Epithelial cell of esophagus (primary cell): Measurements from ENCODE around the gene APOBEC3H.
A peak's percentile ranks its signal among the peaks of the same experiment; 100 is the strongest.
"Not testable (repeated sequence)": the region's sequence is repeated elsewhere in the genome, so short reads cannot be mapped to it uniquely, and the experiment has no call there.

Source experiments
- DNase-seq: peaks from one replicate; pipeline ENCODE4 v3.0.0; 2010; ENCODE audit warnings: low read depth
- H3K4me3 ChIP-seq: 2 replicates; pipeline ENCODE4 v1.5.1; 2011; ENCODE audit warnings: mild to moderate bottlenecking, low read length, control low read depth
- TF ChIP-seq, protein P1 (sequence below): IDR thresholded peaks from 2 replicates; pipeline ENCODE4 v1.5.1; 2011; ENCODE audit warnings: low read depth, mild to moderate bottlenecking, low read length, control low read depth, inconsistent platforms; ENCODE audit not compliant: insufficient read depth; ENCODE audit errors: missing control alignments

Gene APOBEC3H

DNA sequence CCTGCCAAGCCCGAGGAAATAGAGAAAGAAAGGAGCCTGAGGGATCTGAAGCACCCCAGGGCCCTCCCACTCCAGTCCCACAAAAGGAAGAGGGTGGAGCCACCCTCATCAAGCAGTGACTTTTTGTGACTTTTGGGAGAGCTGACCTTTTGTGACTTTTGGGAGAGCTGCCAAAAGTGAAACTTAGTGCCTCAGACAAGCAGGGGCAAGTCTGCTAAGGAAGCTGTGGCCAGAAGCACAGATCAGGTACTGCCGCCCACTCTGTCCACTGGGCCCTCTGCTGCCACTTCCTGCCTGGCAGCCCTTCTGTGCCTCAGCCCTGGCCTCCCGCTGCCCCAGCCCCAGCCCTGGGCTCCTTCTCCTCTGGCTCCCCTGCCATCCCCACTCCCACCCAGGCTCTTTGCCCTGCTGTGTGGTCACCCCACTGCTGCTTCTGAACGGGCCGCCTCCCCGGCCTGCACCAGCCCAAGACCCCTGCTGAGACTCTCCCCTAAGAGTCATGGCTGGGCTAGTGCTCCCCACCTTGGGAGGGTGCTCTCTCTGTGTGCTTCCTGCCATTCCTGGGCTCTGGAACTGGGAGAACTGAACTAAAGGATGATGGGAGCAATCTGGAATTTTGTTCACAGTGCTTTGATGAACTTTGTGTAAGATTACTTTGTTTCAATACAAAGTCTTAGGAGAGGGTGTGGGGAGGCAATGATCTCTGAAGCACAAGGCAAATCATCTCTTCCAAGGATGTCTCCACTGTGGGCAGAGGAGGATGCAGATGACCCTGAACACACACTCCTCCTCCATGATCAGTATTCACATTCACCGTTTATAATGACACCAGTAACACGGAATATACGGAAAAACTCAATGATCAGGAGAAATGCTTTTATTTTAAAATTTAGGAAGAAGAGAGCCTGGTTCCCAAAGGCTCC lies at the start of gene APOBEC3H:
Gene APOBEC3H, plus strand, starts transcription at position 147 of the 923 bp plus-strand sequence. CDS start 3,035 bp downstream, outside the sequence.
- peak; percentile 75 for DNase-seq
- H3K4me3 ChIP-seq, result no peak within 1 kb of the TSS
- TF ChIP-seq, protein P1, sequence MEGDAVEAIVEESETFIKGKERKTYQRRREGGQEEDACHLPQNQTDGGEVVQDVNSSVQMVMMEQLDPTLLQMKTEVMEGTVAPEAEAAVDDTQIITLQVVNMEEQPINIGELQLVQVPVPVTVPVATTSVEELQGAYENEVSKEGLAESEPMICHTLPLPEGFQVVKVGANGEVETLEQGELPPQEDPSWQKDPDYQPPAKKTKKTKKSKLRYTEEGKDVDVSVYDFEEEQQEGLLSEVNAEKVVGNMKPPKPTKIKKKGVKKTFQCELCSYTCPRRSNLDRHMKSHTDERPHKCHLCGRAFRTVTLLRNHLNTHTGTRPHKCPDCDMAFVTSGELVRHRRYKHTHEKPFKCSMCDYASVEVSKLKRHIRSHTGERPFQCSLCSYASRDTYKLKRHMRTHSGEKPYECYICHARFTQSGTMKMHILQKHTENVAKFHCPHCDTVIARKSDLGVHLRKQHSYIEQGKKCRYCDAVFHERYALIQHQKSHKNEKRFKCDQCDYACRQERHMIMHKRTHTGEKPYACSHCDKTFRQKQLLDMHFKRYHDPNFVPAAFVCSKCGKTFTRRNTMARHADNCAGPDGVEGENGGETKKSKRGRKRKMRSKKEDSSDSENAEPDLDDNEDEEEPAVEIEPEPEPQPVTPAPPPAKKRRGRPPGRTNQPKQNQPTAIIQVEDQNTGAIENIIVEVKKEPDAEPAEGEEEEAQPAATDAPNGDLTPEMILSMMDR, result no peak

DNA sequence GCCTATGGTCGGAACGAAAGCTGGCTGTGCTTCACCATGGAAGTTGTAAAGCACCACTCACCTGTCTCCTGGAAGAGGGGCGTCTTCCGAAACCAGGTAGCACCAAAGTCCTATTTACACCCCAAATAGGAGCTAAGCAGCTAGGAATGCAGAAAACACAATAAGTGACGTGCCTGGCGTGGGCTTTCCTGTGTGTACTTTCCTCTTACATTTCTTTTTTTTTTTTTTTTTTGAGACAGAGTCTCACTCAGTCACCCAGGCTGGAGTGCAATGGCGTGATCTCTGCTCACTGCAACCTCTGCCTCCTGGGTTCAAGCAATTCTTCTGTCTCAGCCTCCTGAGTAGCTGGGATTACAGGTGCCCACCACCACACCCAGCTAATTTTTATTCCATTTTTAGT lies 47.6 kb upstream of the APOBEC3H start:
- H3K4me3 ChIP-seq, DNase-seq: not testable (repeated sequence)

- DNase-seq, result not testable (repeated sequence)
Observed at GRCh38 chr22:39051844-39052495, 45.1 kb upstream of the APOBEC3H start.

DNA sequence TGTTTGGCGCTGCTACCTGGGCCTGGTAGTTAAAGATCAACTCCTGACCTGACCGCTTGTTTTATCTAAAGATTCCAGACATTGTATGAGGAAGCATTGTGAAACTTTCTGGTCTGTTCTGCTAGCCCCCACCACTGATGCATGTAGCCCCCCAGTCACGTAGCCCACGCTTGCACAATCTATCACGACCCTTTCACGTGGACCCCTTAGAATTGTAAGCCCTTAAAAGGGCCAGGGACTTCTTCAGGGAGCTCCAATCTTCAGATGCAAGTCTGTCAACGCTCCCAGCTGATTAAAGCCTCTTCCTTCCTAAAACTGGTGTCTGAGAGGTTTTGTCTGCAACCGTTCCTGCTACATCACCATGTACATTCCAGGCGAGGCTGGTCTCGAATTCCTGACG lies 41.4 kb upstream of the APOBEC3H start:
- TF ChIP-seq, protein P1, result no peak
- no peak for DNase-seq
- H3K4me3 ChIP-seq, result no peak overlapping the region

More at GRCh38 chr22:39051844-39052495, 45.1 kb upstream of the APOBEC3H start:
- H3K4me3 ChIP-seq, result not testable (repeated sequence)

DNA sequence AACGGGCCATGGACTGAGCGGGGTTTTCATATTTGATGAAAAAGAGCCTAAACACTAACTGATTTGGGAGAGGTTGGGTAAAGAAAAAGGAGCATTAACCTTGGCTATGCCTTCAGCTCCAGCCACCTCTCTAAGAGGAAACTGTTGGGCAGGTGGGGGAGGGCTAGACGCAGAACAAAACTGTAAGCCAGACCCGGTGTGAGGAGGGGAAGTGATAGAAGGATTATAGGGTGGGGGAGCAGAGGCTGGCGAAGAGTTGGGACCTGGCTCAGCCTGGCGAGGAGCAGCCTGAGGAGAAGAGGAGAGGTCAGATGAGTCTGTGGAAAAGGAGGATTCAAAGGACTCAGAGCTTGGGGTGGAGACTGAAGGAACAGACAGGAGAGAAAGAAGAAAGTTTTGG lies 35.8 kb upstream of the APOBEC3H start:
- not testable (repeated sequence) for H3K4me3 ChIP-seq, DNase-seq

- not testable (repeated sequence) for H3K4me3 ChIP-seq, DNase-seq
Observed at GRCh38 chr22:39061951-39062350, 35.1 kb upstream of the APOBEC3H start.

DNA sequence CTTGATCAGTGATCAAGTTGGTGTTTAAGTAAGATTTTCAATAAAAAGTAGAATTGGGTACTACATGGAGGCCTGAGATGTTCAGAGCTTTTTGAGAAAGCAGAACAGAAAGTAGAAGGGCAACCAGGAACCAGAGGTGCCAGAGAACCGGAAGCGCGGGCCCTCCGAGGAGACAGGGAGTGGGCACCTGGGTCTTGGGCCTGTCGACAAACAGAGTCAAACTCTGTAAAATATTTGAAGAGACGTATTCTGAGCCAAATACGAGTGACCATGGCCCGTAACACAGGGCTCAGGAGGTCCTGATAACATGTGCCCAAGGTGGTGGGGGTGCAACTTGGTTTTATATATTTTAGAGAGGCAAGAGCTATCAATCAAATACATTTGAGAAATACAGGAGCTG lies 33.1 kb upstream of the APOBEC3H start:
- DNase-seq, H3K4me3 ChIP-seq: not testable (repeated sequence)

GRCh38 chr22:39066442-39067276 lies 30.4 kb upstream of the APOBEC3H start:
- peak; percentile 11 for DNase-seq
- not testable (repeated sequence) for H3K4me3 ChIP-seq

DNA sequence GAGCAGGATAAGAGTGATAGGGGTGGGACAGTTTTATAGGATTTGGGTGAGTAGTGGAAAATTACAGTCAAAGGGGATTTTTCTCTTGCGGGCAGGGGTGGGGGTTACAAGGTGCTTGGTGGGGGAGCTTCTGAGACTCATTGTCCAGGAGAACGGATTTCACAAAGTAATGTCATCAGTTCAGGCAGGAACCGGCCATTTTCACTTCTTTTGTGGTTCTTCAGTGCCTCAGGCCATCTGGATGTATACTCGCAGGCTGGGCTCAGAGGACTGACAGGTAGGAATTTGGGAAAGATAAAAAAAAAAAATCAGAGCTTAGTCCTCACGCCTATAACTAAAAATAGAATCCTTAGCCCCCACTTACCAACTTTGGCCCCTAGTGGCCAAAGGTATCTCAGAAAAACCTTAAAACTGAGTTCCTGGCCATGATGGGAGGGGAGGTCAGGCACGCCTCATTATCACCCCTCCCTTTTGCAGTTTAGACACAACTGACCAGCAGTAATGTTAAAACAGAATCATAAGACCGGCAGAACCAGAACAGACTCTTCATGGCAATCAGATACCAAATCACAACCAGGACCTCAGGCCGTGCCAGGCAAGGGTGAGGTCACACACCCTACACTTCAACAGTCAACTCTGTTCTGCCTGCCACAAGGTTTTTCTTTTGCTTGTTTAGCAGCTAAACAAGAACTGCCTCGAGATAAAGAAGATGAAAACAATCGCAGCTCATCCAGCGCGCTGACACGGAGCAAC lies 28.8 kb upstream of the APOBEC3H start:
- TF ChIP-seq, protein P1, result no peak
- DNase-seq, result no peak
- H3K4me3 ChIP-seq, result no peak overlapping the region
